Tibial nerve (tissue), 4 donors: ENCODE measurements around the gene ZFAND6.

ENCODE experiments used
- EP300 ChIP-seq, 2 donors: sonication (generic); formaldehyde crosslinking; IDR thresholded peaks; one replicate each; pipeline ENCODE4 v1.6.1; 2017; ENCODE audit warnings: antibody characterized with exemption in 2 of 2, mild to moderate bottlenecking in 1 of 2
- POLR2A ChIP-seq, 2 donors: fragments of 450-650 bp; IDR thresholded peaks; one replicate each; pipeline ENCODE4 v1.6.1; 2017; ENCODE audit warnings: antibody characterized with exemption in 2 of 2, mild to moderate bottlenecking in 2 of 2, moderate library complexity in 2 of 2
- TF ChIP-seq, protein P1 (sequence below), 5 experiments: fragments of 200-600 bp in 3 of 5; fragments of 450-650 bp in 2 of 5; sonication (generic) in 3 of 5; IDR thresholded peaks; one replicate each; pipeline ENCODE4 v1.5.1; 2016 to 2019; ENCODE audit warnings: antibody characterized with exemption in 5 of 5, mild to moderate bottlenecking in 3 of 5, moderate library complexity in 2 of 5

DNA sequence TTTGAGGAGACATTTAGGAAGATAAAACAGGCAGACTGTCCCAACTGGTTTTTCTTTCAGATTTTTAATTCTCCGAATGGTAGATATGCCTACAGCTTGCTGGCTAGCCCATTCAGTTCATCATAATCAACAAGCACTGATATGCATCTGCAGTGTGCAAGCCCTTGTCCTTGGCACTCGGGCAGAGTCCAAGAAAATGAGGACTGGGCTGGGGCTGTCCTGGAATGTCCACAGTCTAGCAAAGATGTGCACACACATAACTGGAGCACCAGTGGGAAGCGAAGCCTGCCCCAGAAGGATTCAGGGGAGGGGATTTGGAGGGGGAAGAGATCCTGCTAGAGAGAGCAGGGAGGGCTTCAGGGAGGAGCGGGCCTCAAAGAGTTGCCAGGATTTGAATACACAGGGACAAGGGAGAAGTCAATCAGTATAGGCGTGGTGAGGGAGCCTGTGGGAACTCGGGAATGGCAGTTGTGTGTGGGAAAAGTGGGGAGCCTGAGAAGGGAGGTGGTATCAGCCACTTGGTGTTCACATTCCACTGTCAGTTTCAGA, 102.1 kb downstream of the ZFAND6 start:
- TF ChIP-seq, protein P1, sequence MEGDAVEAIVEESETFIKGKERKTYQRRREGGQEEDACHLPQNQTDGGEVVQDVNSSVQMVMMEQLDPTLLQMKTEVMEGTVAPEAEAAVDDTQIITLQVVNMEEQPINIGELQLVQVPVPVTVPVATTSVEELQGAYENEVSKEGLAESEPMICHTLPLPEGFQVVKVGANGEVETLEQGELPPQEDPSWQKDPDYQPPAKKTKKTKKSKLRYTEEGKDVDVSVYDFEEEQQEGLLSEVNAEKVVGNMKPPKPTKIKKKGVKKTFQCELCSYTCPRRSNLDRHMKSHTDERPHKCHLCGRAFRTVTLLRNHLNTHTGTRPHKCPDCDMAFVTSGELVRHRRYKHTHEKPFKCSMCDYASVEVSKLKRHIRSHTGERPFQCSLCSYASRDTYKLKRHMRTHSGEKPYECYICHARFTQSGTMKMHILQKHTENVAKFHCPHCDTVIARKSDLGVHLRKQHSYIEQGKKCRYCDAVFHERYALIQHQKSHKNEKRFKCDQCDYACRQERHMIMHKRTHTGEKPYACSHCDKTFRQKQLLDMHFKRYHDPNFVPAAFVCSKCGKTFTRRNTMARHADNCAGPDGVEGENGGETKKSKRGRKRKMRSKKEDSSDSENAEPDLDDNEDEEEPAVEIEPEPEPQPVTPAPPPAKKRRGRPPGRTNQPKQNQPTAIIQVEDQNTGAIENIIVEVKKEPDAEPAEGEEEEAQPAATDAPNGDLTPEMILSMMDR (IDR thresholded peaks at IDR 0.05), result no peak
- TF ChIP-seq POLR2A (IDR thresholded peaks at IDR 0.05) (no peak), EP300 (IDR thresholded peaks at IDR 0.05) (no peak)
